Globus pallidus (tissue), 1 donor: ENCODE measurements around the gene ETNK1.
"Not testable (repeated sequence)": the region's sequence is repeated elsewhere in the genome, so short reads cannot be mapped to it uniquely, and the experiment has no call there.

Experiments used
- DNase-seq: peaks from one replicate; pipeline ENCODE4 v3.0.0-alpha.2; 2015; ENCODE audit warnings: low spot score

ETNK1 gene, protein sequence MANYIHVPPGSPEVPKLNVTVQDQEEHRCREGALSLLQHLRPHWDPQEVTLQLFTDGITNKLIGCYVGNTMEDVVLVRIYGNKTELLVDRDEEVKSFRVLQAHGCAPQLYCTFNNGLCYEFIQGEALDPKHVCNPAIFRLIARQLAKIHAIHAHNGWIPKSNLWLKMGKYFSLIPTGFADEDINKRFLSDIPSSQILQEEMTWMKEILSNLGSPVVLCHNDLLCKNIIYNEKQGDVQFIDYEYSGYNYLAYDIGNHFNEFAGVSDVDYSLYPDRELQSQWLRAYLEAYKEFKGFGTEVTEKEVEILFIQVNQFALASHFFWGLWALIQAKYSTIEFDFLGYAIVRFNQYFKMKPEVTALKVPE

DNA sequence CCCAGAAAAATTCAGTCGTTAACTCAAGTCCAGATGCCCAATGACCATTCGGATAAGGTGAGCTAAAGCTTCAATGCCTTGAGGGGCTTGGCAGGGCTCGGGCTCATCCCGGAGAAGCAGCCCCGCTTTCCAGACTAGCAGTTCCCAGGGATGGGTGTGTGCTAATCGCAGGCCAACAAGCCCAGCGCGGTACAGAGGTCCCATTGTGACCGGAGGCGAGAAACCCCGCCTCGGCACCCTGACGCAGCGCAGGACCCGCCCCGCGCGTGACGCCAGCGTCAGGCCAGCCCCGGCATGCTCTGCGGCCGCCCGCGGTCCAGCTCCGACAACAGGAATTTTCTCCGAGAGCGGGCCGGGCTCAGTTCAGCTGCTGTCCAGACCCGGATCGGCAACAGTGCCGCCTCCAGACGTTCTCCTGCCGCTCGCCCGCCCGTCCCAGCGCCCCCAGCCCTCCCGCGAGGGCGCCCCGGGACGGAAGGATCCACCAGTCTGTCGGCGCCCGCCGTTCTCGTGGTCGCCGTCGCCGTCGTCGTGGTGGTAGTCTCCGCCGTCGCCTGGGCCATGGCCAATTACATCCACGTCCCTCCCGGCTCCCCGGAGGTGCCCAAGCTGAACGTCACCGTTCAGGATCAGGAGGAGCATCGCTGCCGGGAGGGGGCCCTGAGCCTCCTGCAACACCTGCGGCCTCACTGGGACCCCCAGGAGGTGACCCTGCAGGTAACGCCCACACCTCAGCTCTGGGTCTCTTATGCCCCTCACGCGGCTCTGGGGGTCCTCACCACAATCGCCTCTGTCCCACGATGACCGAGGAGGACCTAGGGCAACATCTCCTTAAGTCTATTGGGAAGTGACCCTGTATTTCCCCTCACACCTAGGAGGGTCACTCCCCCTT is at the start of gene ETNK1:
ETNK1 (plus strand) TSS at position 302 of the 892 bp plus-strand sequence; CDS start at position 562, 260 bp downstream.
- DNase-seq, result peak; percentile 96

DNA sequence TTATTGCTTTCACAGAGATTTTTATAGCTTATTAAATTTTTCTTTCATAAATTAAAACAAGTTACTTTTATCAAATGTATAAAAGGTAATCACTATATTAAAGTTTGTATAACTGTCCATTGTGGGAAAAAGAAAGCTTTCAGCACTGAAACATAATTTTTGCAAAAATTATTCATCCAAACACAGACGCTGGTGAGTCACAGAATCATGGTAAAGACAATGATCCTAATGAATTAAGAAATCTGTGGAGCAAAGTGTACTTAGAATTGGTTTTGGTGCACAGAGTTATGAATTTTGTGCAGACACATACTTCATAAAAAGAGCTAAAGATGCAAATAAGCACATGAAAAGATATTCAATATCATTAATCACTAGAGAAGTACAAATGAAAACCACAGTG is 48.9 kb upstream of the ETNK1 start:
- no peak for DNase-seq

DNA sequence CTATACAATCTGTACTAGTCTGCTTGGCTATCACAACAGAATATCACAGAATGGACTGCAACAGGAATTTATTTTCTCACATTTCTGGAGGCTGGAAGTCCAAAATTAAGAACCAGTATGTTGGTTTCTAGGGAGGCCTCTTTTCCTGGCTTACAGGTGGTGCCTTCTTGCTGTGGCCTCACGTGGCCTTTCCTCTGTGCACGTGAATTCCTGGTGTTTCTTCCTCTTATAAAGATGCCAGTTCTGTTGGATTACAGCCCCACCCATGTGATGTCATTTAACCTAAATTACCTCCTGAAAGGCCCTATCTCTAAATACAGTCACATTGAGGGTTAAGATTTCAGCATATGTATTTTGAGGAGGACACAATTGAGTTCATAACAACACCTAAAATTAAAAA is 48.5 kb upstream of the ETNK1 start:
- no peak for DNase-seq

DNA sequence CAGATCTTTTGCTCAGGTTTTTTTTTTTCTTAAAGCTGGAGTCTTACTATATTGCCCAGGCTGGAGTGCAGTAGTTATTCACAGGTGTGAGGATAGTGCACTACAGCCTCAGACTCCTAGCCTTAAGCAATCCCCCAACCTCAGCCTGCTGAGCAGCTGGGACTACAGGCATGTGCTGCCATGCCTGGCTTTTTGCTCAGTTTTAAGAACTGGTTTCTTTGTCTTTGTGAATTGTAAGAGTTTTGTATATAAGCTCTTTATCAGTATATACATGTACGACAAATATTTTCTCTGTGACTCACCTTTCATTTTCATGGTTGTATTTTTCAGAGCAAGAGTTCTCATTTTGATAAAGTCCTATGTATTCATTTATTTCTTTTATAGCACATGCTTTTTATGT is 47.3 kb upstream of the ETNK1 start:
- no peak for DNase-seq

DNA sequence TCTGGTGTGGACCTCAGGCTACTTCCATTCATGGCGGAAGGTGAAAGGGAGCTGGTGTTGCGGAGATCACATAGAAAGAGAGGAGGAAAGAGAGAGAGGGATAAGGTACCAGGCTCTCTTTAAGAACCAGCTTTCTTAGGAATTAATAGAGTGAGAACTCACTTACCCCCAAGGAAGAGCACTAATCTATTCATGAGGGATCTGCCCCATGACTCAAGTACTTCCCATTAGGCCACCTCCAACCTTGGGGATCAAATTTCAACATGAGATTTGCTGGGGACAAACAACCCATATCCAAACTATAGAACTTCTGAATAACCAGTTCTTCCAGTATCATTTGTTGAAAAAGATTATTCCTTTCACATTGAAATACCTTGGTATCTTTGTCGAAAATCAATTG is 46.6 kb upstream of the ETNK1 start:
- no peak for DNase-seq

DNA sequence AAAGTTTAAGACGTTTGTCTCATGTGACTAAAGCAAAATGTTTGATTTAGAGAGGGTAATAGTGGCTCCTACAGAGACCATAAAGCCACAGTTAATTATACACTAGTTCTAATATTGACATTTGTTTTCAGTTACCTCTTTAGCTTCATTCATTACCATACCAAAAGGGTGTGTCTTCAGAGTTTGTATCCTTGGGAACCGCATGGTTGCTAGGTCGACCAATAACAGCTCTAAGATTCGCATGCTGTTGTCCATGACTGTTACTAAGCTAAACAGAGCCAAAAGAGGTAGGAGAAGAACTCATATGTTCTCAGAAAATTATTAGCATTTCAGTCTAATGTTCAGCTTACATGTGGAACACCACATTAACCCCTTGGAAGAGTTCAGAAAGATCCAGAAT is 36.2 kb upstream of the ETNK1 start:
- DNase-seq, result no peak

DNA sequence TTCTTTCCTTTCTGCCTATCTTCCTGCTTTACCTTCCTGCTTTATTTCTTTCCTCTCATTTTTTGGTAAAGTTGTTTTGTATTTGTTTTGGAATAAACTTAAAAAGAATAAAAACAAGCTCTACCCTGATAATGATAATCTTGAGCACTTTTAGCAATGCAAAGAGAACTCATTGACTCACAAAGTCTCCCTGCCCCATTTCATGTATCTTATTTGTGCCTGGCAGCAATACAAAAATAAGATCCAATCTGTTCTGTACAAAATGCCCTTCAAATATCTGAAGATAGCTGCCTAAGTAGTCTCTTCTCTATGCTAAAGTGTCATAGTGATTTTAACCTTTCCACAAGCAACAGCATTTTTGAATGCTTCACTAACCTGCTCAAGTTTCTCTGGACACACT is 31.1 kb upstream of the ETNK1 start:
- no peak for DNase-seq

DNA sequence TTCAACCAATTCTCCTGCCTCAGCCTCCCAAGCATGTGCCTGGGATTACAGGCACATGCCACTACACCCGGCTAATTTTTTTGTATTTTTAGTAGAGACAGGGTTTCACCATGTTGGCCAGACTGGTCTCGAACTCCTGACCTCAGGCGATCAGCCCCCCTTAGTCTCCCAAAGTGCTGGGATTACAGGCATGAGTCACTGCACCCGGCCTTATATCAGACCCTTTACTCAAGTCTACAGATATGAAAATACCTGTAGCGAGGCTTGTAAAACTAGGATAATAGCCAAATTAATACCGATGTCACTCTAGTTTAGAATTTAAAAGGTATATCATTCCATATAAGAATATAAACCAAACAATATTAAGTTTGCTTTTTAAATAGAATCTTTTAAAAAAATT is 27.4 kb upstream of the ETNK1 start:
- DNase-seq, result not testable (repeated sequence)

DNA sequence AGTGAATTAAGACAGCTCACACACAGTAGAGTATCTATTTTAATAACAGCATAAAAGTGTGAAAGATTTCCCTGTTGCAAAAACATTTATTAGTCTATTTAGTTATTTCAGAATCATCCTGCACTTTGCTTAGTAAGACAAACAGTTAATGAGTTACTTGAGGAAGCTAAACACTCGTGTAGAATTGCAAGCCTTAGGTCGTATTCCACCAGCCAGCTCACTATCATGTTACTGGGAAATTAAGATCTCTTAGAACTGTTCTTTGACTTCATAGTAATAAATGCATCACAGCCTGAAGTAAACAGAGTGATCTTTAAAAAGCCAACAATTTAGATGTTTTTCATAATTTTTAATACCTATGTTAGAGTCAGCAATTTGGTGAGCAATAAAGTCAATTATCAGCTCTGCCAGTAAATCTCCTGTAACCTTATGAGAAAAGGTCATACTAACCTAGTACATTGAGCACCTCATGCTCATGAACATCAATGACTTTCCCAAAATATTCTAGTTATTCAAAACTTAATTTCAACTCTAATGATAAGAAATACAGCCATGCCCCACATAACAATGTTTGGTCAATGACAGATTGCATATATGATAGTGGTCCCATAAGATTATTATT is 26.7 kb upstream of the ETNK1 start:
- no peak for DNase-seq

DNA sequence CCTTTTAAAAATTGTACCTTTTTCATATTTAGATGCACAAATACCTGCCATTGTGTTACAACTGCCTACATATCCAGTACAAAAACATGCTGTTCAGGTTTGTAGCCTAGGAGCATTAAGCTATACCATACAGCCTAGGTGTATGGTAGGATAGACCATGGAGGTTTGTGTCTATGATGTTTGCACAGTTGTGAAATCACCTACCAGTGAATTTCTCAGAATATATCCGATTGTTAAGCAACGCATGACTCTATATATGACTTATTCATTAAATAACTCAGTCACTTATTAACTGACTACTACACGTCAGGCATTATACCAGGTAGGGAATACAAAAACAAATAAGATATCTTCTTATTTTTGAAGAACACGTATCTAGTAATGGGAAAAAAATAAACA is 26.2 kb upstream of the ETNK1 start:
- DNase-seq, result no peak

DNA sequence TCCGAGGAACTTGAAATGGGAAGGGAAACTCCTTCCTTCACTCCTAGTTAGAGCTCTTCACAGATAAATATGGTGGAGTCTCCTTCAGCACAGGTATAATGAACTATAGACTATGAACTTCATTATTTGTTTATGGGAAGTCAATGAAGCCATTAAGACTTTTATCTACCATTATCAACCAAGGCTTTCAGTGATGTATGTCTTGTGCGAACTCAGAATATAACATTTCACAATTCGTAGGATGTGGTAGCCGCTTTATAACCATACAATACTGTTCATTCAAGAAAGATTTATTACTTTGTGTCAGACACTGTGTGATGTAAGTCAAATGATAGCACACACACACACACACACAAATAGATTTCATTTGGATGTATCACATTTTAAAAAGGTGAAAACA is 24.8 kb upstream of the ETNK1 start:
- no peak for DNase-seq

DNA sequence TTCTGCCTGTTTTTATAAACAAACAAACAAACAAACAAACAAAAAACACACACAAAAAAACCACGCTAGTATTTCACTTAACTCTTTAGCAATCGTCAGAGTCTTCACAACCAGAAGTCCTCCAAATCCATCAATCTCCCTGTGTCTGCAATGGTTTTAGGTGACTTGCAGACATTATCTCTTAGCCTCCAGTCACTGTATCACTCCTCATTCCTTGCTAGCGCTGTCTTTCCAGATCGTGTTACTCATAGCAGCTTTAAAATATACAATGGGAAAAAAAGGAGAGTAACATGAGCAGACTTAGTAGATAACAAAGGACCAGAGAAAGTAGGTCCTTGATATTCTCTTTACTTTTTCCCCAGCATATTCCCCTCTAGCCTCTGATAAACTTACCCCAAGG is 15.5 kb upstream of the ETNK1 start:
- no peak for DNase-seq

DNA sequence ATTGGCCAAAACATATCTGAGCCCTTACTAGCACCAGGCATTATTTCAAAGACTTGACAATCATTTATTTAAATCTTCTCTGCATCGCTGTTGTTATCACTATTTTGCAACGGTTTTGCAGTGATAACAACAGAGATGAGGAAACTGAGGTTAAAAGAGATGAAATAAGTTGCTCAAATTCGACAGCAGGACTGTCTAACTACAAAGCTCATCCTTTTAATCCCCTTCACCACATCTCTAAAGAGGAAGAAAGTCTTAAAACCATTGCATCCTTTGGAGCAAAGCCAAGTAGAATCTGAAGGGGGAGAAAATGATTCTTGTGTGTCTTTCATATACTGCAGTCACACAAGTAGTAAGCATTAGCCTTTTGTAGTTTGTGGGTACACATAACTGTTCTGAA is 14.8 kb upstream of the ETNK1 start:
- no peak for DNase-seq

DNA sequence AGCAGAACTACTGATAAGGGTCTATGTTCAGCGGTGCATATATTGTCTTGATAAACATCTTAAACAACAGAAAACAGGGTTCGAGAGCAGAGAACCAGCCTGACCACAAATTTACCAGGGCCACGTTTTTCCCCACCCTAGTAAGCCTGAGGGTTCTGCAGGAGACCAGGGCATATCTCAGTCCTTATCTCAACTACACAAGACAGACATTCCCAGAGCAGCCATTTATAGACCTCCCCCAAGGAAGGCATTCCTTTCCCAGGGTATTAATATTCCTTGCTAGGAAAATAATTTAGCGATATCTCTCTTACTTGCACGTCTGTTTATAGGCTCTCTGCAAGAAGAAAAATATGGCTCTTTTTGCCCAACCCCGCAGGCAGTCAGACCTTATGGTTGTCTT is 12.1 kb upstream of the ETNK1 start:
- DNase-seq, result not testable (repeated sequence)

DNA sequence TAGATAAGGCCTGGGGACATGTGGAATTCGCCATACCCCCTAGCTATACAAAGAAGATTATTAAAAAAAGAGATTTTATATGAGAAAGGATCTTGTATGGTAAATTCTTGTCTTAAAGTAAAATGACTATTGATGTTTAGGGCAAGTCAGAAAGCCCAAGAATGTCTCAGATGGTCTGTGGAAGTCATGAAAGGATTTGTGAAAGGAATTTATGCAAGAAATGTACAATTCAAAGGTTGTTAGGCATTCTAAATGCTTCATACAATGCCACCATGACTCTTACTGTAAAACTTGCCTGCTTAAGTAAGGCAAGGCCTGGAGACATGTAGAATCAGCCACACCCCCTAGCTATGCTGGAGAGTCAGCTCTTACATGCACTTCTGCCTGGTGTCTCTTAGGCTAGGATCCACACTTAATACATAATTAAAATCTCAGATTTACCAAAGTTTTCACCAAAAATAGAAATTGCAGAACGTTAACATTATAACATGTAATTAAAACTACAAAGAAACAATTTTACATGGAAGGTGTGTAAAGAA is 8.9 kb upstream of the ETNK1 start:
- DNase-seq, result no peak

DNA sequence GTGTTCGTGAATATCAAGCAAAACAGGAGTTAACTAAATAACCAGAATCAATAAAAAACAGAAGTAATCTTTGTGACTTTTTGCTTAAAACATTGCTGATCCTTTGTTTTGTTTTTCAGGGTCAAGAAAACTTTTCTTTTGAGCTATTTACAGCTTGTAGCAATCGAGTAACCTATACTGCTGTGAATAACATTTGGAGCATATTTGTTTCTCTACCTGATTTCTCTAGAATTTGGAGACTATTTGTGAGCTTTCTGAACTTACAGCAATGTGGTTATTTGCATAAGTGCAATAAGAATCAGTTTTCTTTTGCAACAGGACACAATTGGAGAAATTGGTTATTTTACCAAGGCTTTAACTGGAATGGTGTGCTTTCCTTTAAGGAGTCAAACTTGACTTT is 7.3 kb upstream of the ETNK1 start:
- DNase-seq, result no peak

DNA sequence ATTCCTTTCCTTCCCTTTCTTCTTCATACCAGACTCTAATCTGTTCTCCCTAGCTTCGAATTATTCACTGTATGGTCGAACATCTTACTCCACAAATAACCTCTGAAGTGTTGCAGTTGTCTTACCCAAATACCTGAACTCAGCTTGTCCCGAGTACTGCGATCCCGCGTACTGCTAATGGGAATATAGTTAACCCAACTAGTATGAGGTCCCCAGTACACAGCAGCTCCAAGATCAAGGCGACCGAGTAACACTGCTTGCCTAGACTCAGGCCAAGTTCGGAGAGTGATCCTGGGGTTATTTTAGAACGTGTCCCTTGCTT is 462 bp upstream of the ETNK1 start:
- DNase-seq, result no peak

DNA sequence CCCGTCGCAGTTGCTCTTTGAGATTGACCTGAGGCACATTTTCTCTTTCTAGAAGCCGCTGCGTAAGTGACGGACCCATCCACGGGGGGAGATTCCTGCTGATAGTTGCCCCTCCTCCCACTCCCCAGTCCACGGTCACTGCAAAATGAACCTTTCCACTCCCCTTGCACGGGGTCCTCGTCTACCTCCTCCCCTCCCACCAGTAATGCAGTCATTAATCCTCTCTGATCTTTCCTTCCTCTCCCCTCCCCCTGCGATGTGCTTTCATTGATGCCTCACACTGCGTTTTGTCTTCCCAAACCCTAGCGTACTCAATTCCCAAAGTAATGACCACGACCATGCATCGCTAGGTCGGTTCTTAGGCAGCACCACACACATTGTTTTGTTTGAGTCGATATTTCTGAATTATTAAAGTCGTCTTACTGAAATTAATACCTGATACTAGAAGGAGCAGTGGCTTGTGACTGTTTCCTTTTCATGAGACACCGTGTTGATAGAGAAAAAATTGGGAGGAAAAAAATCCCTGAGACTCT is 857 bp downstream of the ETNK1 start:
- peak; percentile 53 for DNase-seq

DNA sequence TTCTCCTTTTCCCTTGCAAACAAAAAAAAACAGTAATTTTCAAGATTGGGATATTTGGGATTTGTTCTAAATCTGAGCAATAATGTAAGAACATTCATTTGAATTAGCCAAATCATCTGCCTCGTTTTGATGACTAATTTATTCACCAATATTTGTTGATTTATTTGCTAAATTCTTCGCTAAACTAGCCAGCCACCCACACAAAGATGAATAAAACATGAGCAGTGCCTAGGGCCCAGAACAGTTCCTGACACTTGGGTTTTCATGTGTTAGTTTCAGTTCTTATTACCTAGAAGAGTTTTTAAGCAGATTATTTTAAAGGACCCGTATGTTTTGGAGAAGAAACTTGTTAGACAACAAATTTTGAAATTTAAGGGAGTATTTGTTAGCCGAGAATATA is 1.4 kb downstream of the ETNK1 start:
- DNase-seq, result peak; percentile 67

DNA sequence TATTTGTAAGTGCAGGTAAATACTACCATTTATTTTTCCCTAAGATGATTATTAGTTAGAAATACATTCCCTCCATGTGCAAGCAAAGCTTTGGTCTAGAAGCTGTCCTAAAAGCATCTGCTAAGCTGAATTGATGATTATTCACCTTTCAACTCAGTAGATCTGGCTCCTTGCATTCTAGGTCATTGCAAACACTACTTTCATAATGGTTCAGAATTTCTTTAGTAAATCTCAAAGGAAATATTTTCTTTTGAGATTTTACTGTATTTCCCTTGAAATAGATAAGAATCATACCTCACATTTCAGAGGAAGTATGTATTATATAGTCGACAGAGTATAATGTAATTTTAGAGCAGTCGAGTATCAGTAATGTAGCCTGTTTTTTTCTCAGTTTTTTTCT is 2.4 kb downstream of the ETNK1 start:
- peak; percentile 10 for DNase-seq

DNA sequence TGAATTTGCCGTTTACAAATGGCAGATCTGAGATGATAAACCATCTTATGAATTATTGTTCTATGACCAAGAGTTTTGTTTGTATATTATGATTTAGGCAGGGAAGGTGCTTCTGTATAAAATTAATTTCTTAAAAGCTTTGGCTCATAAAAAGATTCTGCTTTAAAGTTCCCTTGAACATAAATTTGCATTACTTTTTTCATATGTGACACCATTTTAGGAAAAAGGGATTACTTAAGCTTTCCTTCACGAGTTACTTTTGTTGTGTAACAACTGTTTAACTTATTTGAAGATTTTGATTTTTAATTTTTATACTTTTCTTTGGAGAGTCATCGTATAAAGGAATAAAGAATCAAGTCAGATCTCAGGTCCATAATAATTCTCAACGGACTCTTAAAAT is 3.3 kb downstream of the ETNK1 start:
- DNase-seq, result no peak

DNA sequence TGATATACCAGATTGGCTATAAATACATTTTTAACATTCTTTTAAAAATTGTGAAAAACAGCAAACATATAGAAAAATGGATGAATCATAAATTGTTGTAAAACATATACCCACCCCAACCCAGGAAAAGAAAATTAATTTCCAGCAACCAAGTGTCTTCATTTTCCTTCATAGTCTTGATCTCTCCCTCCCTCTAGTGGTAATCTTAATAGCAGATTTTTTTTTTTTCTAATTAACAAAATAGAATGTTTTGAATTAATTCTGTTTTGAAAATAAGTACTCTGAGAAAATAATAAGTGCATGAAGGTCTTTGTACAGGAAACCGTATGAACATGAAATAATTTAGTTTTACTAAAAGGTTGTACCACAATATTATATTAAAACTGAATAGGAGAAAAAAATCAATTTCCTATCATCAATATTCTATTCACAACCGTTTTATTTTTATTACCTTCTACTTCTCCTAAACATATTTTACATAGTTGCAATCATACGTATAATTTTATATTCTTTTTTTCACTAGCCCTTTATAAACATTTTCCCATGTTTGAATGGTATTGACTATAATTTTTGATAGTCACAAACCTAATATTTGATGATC is 7.0 kb downstream of the ETNK1 start:
- peak; percentile 23 for DNase-seq
